Memory B cell (primary cell): ENCODE results near the gene GADD45GIP1.
A peak's percentile ranks its signal among the peaks of the same experiment; 100 is the strongest.

Source experiments
- ATAC-seq: fragments of 150-1000 bp; cut with Tn5 transposase; 2 replicates; pipeline ENCODE4 v1.10.0; 2021; ENCODE audit warnings: low read depth, mild to moderate bottlenecking, moderate library complexity
- DNase-seq, 2 donors: peaks; one replicate each; pipeline ENCODE4 v3.0.0; 2022; ENCODE audit warnings: low spot score in 2 of 2
- H3K27ac Mint-ChIP-seq: one replicate; pipeline ENCODE4 v1.8.0; 2022; ENCODE audit warnings: mild to moderate bottlenecking, moderate library complexity, mixed read lengths
- H3K27me3 Mint-ChIP-seq: one replicate; pipeline ENCODE4 v1.8.0; 2022; ENCODE audit warnings: mixed read lengths
- H3K36me3 Mint-ChIP-seq: one replicate; pipeline ENCODE4 v1.8.0; 2022; ENCODE audit warnings: mild to moderate bottlenecking, mixed read lengths
- H3K4me1 Mint-ChIP-seq: one replicate; pipeline ENCODE4 v1.8.0; 2022; ENCODE audit warnings: mixed read lengths
- H3K4me3 Mint-ChIP-seq: one replicate; pipeline ENCODE4 v1.8.0; 2022; ENCODE audit warnings: mild to moderate bottlenecking, moderate library complexity, mixed read lengths
- H3K9me3 Mint-ChIP-seq: one replicate; pipeline ENCODE4 v1.8.0; 2022; ENCODE audit warnings: mixed read lengths

GADD45GIP1 gene

DNA sequence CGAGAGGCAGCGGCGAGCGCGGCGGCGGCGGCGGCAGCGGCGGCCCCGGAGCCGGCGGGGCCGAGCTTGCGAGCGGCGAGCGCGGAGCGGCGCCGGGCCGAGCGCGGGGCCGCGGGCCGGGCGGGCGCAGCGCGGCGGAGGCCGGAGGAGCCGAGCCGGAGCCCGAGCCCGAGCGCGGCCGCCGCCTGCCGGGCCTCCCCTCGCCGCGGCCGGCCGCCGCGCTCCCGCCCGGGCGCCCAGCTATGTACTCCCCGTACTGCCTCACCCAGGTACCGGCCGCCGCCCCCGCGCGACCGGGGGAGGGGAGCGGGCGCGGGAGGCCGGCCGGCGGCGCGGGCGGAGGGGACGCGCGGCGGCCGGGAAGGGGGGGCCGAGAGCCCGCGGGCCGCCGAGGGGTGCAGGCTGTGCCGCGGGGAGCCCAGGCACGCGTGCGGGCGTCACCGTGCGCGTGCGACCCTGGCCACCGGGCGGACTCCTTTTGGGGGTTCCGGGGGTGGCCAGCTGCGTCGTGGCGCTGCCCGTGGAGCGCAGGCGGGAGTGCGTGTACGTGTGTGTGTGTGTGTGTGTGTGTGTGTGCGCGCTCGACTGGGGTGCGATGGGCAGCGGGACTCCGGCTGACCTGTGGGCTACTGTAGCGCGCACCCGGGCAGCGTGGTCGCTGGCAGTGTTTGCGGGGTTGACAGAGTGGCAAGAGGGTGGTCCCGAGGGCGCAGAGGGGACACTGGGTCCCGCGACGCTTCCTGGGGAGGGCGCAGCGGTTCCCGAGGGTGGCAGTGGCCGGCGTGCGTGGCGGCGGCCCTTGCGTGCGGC is 38.8 kb upstream of the GADD45GIP1 start:
- Mint-ChIP-seq H3K27ac (no peak overlapping the region), H3K36me3 (no peaks in the 10 kb centered on the region), H3K4me3 (peak overlapping the region; percentile 71), H3K4me1 (peaks cover 14% of the 10 kb centered on the region), H3K27me3 (peaks cover 23% of the 10 kb centered on the region), H3K9me3 (no peaks in the 10 kb centered on the region)
- DNase-seq (no peak), ATAC-seq (peak; percentile 8)

DNA sequence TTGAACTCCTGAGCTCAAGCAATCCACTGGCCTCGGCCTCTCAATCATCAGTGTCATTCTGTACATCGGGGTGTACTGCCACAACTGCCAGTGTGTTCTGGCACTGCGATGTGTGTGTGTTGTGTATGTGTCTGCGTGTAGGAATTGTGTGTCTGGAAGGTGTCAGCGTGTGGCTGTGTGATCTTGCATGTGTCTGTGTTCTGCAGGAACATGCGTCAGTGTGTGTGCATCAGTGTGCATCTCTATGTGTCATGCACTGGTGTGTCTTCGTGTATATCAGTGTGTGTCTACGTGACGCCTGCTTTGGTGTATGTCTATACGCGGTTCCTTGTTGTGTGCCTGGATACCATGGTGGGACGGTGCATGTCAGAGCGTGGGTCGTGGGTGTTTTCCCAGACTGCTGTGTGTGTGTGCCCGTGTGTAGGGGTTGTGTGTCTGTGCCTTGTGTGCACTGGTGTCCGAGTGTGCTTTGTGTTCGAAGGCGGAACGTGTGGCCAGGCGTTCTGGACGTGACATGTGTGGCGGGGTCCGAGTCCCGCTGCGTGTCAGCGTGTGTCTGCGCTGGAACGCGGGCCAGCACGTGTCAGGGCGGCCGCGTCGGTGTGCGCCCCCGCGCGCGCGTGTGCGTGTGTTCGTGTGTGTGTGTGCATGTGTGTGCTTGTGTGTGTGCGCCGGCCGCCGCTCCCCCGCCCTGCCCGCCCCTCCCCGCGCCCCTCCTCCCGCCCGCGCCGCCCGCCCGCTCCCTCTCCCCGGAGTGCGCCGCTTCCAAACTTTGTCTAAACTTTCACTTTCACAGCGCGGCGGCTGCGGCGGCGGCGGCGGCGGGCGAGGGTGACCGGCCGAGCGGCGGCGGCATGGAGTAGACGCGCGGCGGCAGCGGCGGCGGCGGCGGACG is 37.9 kb upstream of the GADD45GIP1 start, which contains the start of gene NFIX:
Gene NFIX (plus strand): TSS at position 775 of the 895 bp plus-strand sequence. CDS start 363 bp downstream, outside the sequence.
- ATAC-seq (peak; percentile 65), DNase-seq (peak in 1 of 2 donors; percentile 38)
- peaks cover 20% of the 10 kb centered on the region for H3K27me3 Mint-ChIP-seq
- H3K27ac Mint-ChIP-seq, result peak within 1 kb of the TSS; percentile 86
- H3K4me1 Mint-ChIP-seq, result peaks cover 11% of the 10 kb centered on the region
- no peaks in the 10 kb centered on the region for H3K36me3 Mint-ChIP-seq
- peak within 1 kb of the TSS; percentile 88 for H3K4me3 Mint-ChIP-seq
- no peaks in the 10 kb centered on the region for H3K9me3 Mint-ChIP-seq

DNA sequence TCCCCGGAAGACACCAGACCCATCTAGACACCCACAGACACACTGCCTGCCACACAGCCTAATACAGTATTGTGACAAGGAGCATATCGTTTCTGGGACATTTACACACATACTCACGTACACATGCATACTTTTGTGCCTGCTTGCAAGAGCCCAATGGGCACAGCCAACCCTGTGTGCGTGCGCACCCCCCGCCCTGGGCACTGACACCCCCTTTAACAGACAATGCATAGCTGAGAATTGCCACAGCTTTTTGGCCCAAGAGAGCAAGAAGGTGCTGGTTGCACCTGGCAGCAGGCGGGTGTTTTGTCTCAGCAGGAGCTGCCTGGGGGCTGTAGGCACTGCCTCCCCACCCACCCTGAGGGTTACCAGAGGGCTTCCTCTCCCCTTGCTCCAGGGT is 36.5 kb upstream of the GADD45GIP1 start:
- Mint-ChIP-seq H3K27ac (no peak overlapping the region), H3K4me1 (peaks cover 11% of the 10 kb centered on the region), H3K9me3 (no peaks in the 10 kb centered on the region), H3K27me3 (peaks cover 17% of the 10 kb centered on the region), H3K4me3 (no peak overlapping the region), H3K36me3 (no peaks in the 10 kb centered on the region)
- ATAC-seq (no peak), DNase-seq (no peak)

DNA sequence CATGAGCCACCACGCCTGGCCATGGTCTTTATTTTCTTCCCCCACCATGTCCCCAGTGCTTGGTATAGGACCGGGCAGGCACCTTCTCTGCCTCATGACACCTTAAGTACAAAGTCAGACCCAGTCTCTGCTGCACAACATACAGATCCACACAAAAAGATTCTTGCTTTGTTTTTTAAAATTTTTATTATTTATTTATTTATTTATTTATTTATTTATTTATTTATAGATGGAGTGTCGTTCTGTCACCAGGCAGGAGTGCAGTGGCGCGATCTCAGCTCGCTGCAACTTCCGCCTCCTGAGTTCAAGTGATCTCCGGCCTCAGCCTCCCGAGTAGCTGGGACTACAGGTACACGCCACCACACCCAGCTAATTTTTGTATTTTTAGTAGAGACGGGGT is 35.7 kb upstream of the GADD45GIP1 start:
- peaks cover 11% of the 10 kb centered on the region for H3K4me1 Mint-ChIP-seq
- ATAC-seq (no peak), DNase-seq (no peak)
- no peak overlapping the region for H3K27ac Mint-ChIP-seq
- H3K36me3 Mint-ChIP-seq, result no peaks in the 10 kb centered on the region
- no peak overlapping the region for H3K4me3 Mint-ChIP-seq
- H3K9me3 Mint-ChIP-seq, result no peaks in the 10 kb centered on the region
- H3K27me3 Mint-ChIP-seq, result peaks cover 14% of the 10 kb centered on the region

DNA sequence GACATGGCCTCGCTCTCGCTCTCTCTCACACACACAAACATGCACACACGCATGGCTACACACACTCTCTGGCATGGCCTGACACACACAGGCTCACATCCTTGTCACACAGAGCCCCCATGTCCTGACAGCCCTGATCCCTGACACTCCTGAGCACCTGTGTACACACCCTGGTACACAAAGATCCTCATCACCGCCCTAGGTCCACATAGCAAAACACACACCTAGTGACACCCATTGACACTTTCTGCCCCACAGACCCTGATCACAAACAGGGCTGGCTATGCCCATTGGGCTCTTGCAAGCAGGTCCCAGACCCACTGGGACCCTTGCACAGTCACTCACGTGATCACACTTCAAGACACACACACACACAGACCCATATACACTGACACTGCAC is 34.3 kb upstream of the GADD45GIP1 start:
- Mint-ChIP-seq H3K4me3 (no peak overlapping the region), H3K36me3 (no peaks in the 10 kb centered on the region), H3K4me1 (peaks cover 15% of the 10 kb centered on the region), H3K9me3 (no peaks in the 10 kb centered on the region), H3K27me3 (peaks cover 16% of the 10 kb centered on the region), H3K27ac (no peak overlapping the region)
- ATAC-seq (no peak), DNase-seq (no peak)

DNA sequence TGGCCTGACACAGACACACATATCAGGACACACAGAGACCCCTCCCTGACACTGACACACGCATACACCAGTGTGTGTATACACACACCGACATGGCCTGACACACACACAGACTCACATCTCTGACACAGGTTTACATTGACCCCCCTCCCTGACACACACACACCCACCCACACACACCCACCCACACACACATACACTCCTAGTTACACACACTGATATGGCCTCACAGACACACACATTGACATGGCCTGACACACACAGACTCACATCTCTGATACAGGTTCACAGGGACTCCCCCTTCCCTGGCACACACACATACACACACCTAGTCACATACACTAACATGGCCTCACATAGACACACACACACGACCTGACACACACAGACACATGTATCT is 33.8 kb upstream of the GADD45GIP1 start:
- DNase-seq, result no peak
- Mint-ChIP-seq H3K4me3 (no peak overlapping the region), H3K27ac (no peak overlapping the region), H3K36me3 (no peaks in the 10 kb centered on the region), H3K27me3 (peaks cover 14% of the 10 kb centered on the region), H3K4me1 (peaks cover 12% of the 10 kb centered on the region), H3K9me3 (no peaks in the 10 kb centered on the region)
- ATAC-seq, result no peak

DNA sequence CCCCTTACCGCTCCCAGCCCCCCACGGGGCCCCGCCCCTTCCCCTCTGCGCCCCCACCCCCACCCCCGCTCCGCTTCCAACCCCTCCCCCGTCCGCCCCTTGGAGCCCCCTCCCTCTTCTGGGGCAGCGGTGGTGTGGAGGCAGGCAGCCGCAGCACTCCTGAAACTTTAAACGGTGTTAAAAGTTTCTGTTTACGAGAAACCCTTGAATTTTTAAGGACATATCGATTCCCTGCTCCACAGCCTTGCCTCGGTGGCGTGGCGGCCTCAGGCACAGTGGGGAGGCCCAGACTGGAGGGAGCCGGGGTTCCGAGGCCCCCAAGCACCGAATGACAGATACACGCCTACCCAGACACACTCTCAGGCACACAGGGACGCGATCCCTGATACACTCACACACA is 33.4 kb upstream of the GADD45GIP1 start:
- Mint-ChIP-seq H3K27ac (no peak overlapping the region), H3K4me1 (peaks cover 14% of the 10 kb centered on the region), H3K9me3 (no peaks in the 10 kb centered on the region), H3K4me3 (no peak overlapping the region), H3K27me3 (peaks cover 14% of the 10 kb centered on the region), H3K36me3 (no peaks in the 10 kb centered on the region)
- DNase-seq, result no peak
- no peak for ATAC-seq

DNA sequence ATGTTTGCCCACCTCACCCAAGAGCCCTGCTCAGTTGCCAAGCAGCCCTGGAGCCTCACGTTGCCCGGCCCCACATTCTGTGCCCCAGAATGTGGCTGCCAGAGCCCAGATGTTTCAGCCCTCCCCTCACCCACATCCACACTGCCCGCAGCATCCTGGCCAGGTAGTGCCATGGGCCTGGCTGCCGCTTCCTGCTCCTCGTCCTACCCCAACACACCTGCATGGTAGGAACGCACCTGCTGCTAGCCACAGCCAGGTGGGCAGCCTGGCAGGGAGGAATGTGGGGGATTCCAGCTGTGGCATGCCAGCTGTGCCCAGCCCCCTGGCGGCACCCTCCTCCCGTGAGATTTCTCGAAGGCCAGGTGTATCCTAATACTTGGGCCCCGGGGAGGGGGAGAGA is 30.8 kb upstream of the GADD45GIP1 start:
- no peaks in the 10 kb centered on the region for H3K36me3 Mint-ChIP-seq
- no peak overlapping the region for H3K4me3 Mint-ChIP-seq
- H3K9me3 Mint-ChIP-seq, result no peaks in the 10 kb centered on the region
- DNase-seq (no peak), ATAC-seq (peak; percentile 9)
- peaks cover 6% of the 10 kb centered on the region for H3K27me3 Mint-ChIP-seq
- peaks cover 13% of the 10 kb centered on the region for H3K4me1 Mint-ChIP-seq
- no peak overlapping the region for H3K27ac Mint-ChIP-seq

DNA sequence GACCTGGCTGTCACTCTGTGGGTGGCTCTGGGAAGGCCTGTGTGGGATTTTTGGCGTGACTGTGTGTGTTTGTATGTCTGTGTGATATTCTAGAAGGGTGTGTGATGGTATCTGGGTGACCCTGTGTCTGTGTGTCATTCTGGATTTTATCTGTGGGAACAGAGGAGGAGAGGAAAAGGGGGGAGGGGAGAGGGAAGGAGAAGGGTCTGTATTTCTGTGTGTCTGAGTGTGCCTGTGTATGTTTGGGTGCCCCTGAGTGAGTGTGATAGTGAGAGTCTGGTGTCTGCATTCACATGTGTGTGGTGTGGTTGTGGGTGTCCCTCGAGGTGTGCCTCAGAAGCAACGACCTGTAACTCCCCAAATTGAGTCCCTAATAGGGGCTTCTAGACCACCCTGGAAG is 30.2 kb upstream of the GADD45GIP1 start:
- Mint-ChIP-seq H3K4me1 (peaks cover 13% of the 10 kb centered on the region), H3K27me3 (peaks cover 6% of the 10 kb centered on the region), H3K36me3 (no peaks in the 10 kb centered on the region), H3K9me3 (no peaks in the 10 kb centered on the region), H3K4me3 (no peak overlapping the region), H3K27ac (no peak overlapping the region)
- DNase-seq (no peak), ATAC-seq (no peak)

DNA sequence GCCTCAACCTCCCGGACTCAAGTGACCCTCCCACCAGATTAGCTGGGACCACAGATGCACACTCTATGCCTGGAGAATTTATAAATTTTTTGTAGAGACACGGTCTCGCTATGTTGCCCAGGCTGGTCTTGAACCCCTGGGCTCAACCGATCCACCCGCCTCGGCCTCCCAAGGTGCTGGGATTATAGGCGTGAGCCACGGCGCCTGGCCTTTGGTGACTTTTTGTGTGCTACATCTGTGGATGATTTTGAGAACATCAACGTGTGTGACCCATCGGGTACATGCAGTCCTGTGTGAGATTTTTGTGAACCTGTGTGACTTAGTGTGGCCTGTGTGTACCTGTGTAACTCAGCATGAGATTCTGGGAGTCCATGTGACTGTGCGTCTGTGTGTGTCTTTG is 29.7 kb upstream of the GADD45GIP1 start:
- DNase-seq (no peak), ATAC-seq (no peak)
- H3K9me3 Mint-ChIP-seq, result no peaks in the 10 kb centered on the region
- H3K27me3 Mint-ChIP-seq, result peaks cover 6% of the 10 kb centered on the region
- no peak overlapping the region for H3K4me3 Mint-ChIP-seq
- peaks cover 13% of the 10 kb centered on the region for H3K4me1 Mint-ChIP-seq
- H3K36me3 Mint-ChIP-seq, result no peaks in the 10 kb centered on the region
- no peak overlapping the region for H3K27ac Mint-ChIP-seq

DNA sequence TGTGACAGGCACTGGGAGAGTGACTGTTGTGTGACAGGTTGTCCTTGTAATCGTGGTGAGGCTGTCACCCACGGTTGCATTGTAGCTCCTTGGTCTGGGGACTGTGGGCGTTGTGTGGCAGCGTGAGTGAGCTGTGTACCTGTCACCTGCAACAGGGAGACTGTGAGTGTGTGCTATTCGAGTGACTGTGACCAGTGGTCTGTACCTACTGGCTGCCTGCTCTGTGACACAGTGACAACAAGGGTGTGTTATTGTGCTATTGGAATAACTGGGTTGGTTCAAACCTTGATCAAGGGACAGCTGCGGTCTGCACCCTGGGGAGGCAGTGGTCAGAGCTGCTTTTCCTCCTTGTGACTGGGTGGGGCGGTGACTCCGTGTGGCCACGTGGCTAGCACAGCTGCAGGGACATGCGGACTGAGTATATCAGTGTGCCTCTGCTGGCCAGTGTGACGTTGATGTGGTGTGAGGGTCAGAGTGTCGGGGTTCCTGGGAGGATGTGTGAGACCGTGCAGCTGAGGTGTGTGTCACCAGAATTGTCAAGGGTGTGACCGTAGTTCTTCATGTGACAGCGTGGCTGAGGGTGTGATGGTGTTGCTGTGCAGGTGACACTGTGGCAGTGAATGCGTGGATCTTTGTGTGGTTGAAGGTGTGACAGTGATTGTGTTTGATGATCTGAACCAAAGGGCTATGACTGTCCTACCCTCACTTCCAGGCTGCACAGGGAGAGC is 28.2 kb upstream of the GADD45GIP1 start:
- ATAC-seq (peak; percentile 48), DNase-seq (peak in 1 of 2 donors; percentile 39)
- Mint-ChIP-seq H3K4me1 (peaks cover 15% of the 10 kb centered on the region), H3K9me3 (no peaks in the 10 kb centered on the region), H3K36me3 (no peaks in the 10 kb centered on the region), H3K27ac (no peak overlapping the region), H3K27me3 (peaks cover 2% of the 10 kb centered on the region), H3K4me3 (peak overlapping the region; percentile 43)

DNA sequence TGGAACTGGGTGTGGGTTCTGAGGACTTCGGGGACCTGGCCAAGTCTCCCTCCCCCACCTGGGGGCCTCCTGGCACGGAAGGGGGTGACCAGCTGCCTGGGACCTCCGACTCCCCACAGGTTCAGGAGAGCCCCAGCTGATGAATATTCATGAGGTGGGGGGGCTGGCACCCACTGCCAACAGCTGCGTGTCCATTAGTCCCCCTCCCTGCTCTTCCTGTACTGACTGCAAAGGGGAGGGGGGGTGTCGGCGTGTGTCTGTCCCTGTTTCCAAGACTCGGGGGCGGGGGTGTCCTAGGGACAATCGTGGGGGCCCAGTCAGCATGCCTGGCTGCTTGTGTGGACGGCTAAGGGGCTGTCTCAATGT is 27.6 kb upstream of the GADD45GIP1 start:
- DNase-seq (no peak), ATAC-seq (no peak)
- Mint-ChIP-seq H3K27ac (no peak overlapping the region), H3K4me1 (peaks cover 19% of the 10 kb centered on the region), H3K4me3 (peak overlapping the region; percentile 43), H3K9me3 (no peaks in the 10 kb centered on the region), H3K27me3 (peaks cover 2% of the 10 kb centered on the region), H3K36me3 (no peaks in the 10 kb centered on the region)

DNA sequence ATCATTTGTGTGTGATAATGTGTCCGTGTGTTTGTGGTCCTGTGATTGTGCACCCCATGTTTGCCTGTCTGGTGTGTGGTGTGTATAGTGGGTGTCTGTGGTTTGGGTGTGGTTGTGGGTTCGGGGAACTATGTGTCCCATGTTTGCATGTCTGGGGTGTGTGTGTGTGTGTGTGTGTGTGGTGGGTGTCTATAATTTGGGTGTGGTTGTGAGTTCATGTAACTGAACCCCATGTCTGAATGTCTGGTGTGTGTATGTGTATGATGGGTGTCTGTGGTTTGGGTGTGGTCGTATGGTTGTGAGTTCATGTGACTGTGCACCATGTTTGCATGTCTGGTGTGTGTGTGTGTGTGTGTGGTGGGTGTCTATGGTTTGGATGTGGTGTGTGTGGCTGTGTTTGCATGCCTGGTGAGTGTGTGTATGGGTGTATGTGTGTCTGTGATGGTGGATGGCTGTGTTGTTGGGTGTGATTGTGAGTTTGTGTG is 27.2 kb upstream of the GADD45GIP1 start:
- DNase-seq, result no peak
- Mint-ChIP-seq H3K27me3 (peaks cover 2% of the 10 kb centered on the region), H3K4me1 (peaks cover 19% of the 10 kb centered on the region), H3K9me3 (no peaks in the 10 kb centered on the region), H3K36me3 (no peaks in the 10 kb centered on the region), H3K4me3 (no peak overlapping the region), H3K27ac (no peak overlapping the region)
- no peak for ATAC-seq
